ENCODE results near the gene RNF123.

- no peak for TF ChIP-seq CTCF (IDR thresholded peaks at IDR 0.05; ENCODE audit: low read length)
- TF ChIP-seq EZH2 (IDR thresholded peaks at IDR 0.05; ENCODE audit: borderline replicate concordance, low read length), result no peak
Measured at GRCh38 chr3:49648354-49649019, 40.9 kb upstream of the RNF123 start.

Measured in OCI-LY1 (cell line).